Eye (tissue), 1 donor: ENCODE results near the gene PIGS.
"Not testable (repeated sequence)": the region's sequence is repeated elsewhere in the genome, so short reads cannot be mapped to it uniquely, and the experiment has no call there.

ENCODE experiments used
- DNase-seq: peaks from one replicate; pipeline ENCODE4 v3.0.0-alpha.2; 2015

PIGS gene

GRCh38 chr17:28578246-28579195, 7.2 kb upstream of the PIGS start:
- DNase-seq, result no peak

- DNase-seq, result no peak
Measured at GRCh38 chr17:28577466-28577824, 6.1 kb upstream of the PIGS start.

- peak; percentile 95 for DNase-seq
Measured at GRCh38 chr17:28576758-28577465, 5.6 kb upstream of the PIGS start, which contains the start of gene ALDOC. TSS of gene ALDOC (minus strand) at chr17:28576895. CDS start at chr17:28575532, 1,363 bp downstream.

GRCh38 chr17:28576016-28576415, 4.7 kb upstream of the PIGS start:
- DNase-seq, result not testable (repeated sequence)

- no peak for DNase-seq
Measured at GRCh38 chr17:28575126-28575795, 3.9 kb upstream of the PIGS start.

GRCh38 chr17:28574526-28574925, 3.2 kb upstream of the PIGS start:
- DNase-seq, result no peak

- no peak for DNase-seq
Measured at GRCh38 chr17:28573966-28574480, 2.7 kb upstream of the PIGS start.

GRCh38 chr17:28573521-28573920, 2.2 kb upstream of the PIGS start:
- DNase-seq, result no peak

- no peak for DNase-seq
Measured at GRCh38 chr17:28573040-28573380, 1.7 kb upstream of the PIGS start.

- no peak for DNase-seq
Measured at GRCh38 chr17:28572259-28573039, 1.1 kb upstream of the PIGS start.

- peak; percentile 59 for DNase-seq
Measured at GRCh38 chr17:28570716-28571360, 486 bp downstream of the PIGS start.

- no peak for DNase-seq
Measured at GRCh38 chr17:28569446-28569845, 1.9 kb downstream of the PIGS start.

- DNase-seq, result no peak
Measured at GRCh38 chr17:28567604-28568003, 3.7 kb downstream of the PIGS start.

GRCh38 chr17:28563475-28563874, 7.8 kb downstream of the PIGS start:
- no peak for DNase-seq

GRCh38 chr17:28555022-28555421, 16.3 kb downstream of the PIGS start:
- DNase-seq, result no peak

GRCh38 chr17:28554565-28554964, 16.8 kb downstream of the PIGS start:
- DNase-seq, result no peak

GRCh38 chr17:28553000-28553505, 18.3 kb downstream of the PIGS start:
- DNase-seq, result no peak

GRCh38 chr17:28552176-28552999, 18.9 kb downstream of the PIGS start, which contains the start of gene UNC119:
TSS of gene UNC119 (minus strand) at chr17:28552624. CDS start at chr17:28552557, 67 bp downstream.
- DNase-seq, result peak; percentile 91

GRCh38 chr17:28551421-28552175, 19.7 kb downstream of the PIGS start:
- DNase-seq, result peak; percentile 71

- no peak for DNase-seq
Measured at GRCh38 chr17:28550858-28551257, 20.5 kb downstream of the PIGS start.
